Measurements from ENCODE around the gene TMEM132A.

GRCh38 chr11:60938500-60938899 lies 14.2 kb downstream of the TMEM132A start:
- TF ChIP-seq CTCF (IDR thresholded peaks at IDR 0.05) (no peak), POLR2A (IDR thresholded peaks at IDR 0.05) (no peak), POLR2AphosphoS5 (IDR thresholded peaks at IDR 0.05) (no peak)

Measured in transverse colon (tissue), 4 donors.